HFF-Myc (cell line): ENCODE data around the gene HADH.
A peak's percentile ranks its signal among the peaks of the same experiment; 100 is the strongest.

Experiments used
- DNase-seq: peaks from one replicate; pipeline ENCODE4 v3.0.0-alpha.2; 2011; ENCODE audit warnings: low read depth; ENCODE audit errors: extremely low read depth
- H3K4me3 ChIP-seq: replicated peaks from 2 replicates; pipeline ENCODE4 v1.5.1; 2011; ENCODE audit warnings: low read depth, mild to moderate bottlenecking, control low read depth, low read length
- TF ChIP-seq, protein P1 (sequence below): IDR thresholded peaks from 2 replicates; pipeline ENCODE4 v1.5.1; 2012; ENCODE audit warnings: mild to moderate bottlenecking, low read depth, low read length, control low read depth; ENCODE audit errors: missing control alignments

The HADH gene

DNA sequence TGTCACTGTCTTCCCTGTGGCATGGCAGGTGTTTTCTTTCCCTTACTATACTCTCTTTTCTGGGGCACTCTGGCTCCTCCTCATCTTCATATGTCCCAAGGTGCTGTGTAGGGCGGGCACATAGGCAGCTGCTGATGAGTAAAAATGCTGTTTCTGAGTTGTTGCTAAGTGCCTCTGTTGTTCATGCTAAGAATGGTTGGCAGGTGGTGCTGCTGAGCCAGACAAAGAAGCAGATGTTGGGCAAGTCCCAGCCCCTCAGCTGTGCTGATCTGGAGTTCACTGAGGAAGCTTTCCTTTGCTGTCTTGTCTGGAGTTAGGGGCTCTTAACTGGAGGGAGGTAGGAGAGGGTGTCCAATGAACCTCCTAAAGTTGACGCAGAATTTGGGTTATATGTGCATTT, 40.6 kb downstream of the HADH start:
- peak; percentile 52 for DNase-seq
- H3K4me3 ChIP-seq = no peak overlapping the region
- TF ChIP-seq, protein P1, sequence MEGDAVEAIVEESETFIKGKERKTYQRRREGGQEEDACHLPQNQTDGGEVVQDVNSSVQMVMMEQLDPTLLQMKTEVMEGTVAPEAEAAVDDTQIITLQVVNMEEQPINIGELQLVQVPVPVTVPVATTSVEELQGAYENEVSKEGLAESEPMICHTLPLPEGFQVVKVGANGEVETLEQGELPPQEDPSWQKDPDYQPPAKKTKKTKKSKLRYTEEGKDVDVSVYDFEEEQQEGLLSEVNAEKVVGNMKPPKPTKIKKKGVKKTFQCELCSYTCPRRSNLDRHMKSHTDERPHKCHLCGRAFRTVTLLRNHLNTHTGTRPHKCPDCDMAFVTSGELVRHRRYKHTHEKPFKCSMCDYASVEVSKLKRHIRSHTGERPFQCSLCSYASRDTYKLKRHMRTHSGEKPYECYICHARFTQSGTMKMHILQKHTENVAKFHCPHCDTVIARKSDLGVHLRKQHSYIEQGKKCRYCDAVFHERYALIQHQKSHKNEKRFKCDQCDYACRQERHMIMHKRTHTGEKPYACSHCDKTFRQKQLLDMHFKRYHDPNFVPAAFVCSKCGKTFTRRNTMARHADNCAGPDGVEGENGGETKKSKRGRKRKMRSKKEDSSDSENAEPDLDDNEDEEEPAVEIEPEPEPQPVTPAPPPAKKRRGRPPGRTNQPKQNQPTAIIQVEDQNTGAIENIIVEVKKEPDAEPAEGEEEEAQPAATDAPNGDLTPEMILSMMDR = peak; percentile 65

DNA sequence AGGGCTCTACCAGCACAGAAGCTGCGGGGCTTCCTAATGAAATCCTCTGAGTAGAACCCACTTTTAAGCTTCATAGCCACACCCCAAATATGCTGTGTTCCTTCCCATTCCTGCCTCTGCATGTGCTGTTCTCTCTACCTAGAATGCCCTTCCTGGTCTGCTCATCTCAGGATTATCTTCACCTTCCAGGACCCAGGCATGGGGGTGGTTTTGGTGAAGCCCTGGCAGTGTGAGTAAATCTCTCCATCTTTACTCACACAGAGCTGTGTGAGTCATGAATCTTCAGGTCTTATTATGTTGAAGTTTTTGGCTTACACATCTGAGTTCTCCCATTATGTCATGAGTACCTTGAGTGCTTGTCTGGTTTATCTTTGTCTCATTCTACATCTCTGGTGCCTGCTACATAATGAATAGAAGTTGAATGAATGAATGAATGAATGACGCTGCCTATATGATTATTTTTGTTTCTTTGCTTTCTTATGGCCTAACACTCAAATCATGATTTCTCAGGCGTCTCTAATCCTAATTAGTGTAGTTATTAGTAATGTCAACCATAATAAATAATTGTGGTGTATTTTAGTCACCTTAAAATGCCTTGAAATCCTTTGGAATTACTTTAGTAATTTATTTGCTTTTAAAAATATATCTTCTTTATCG, 41.9 kb downstream of the HADH start:
- TF ChIP-seq, protein P1 = no peak
- H3K4me3 ChIP-seq = no peak overlapping the region
- no peak for DNase-seq

DNA sequence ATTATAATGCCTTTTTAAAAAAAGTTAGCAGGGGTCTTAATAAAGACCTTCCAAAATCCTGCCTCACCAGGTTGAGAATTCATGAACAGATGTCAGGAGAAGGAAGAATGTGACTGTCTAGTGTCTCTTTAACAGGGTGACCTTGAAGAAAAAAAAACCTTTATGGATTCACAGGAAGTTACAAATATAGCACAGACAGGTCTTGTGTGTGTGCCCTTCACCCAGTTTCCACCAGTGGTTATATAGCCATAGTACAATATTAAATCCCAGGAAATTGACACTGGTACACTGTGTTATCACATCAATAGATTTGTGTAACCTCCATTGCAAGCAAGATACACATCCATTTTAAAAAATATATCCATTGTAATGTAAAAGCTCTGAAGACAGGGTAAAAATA, 43.7 kb downstream of the HADH start:
- DNase-seq = no peak
- TF ChIP-seq, protein P1 = no peak
- H3K4me3 ChIP-seq = no peak overlapping the region

DNA sequence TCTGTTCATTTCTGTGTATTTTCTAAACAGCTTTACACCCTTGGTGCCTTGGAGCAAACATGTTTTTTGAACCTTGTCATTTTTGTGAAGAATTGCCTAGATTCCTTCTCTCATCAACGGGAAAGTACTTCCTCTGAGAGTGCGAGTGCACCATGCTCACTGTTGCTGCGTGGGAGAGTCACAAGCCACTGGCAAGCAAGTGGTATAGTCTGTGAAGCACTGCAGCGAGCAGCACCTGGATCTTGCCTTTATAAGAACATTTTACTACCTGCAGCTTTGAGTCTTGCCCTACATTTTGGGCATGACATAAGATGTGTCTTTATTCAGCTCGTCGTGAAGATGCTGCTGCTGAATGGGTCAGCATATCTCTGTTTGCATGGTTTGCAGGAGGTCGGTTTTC, 44.9 kb downstream of the HADH start:
- TF ChIP-seq, protein P1 = no peak
- no peak for DNase-seq
- H3K4me3 ChIP-seq = no peak overlapping the region

DNA sequence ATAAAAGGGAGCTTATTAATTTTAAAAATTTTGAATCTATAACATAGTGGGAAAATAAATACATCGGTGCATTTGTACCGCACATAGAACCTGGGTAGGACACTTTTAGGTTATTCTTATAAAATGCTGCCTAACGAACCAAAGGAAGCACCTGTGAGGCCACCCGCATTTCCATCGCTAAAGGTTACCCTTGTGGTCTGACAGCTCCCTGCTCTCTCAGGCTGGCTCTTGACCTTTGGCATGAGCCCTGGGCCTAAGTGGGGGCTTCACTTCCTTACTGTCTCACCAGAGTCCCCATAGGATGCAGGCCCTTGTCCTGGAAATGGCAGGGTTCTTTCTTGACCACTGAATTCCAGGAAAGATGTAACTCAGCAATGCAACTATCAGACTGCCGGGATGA, 46.0 kb downstream of the HADH start:
- H3K4me3 ChIP-seq = no peak overlapping the region
- DNase-seq = no peak
- TF ChIP-seq, protein P1 = no peak

DNA sequence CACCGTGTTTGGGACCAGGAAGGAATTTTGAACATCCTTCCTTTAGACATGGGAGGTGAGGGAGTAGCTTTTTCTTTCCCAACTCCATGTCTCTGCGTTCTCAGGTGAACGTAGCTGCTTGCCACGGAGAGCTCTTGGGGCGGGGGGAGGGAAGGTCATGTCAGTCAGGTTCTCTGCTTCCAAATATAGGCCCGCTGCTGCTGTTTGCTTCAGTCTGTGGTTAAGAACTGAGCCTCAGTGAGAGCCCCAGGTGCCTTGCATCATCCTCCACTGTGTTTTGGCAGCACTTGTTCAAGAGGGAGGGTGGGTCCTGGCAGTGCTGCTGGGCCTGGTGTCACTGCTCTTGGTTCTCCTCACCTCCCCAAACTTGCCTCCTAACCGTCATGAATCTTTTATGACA, 46.5 kb downstream of the HADH start:
- DNase-seq = no peak
- H3K4me3 ChIP-seq = no peak overlapping the region
- TF ChIP-seq, protein P1 = no peak

DNA sequence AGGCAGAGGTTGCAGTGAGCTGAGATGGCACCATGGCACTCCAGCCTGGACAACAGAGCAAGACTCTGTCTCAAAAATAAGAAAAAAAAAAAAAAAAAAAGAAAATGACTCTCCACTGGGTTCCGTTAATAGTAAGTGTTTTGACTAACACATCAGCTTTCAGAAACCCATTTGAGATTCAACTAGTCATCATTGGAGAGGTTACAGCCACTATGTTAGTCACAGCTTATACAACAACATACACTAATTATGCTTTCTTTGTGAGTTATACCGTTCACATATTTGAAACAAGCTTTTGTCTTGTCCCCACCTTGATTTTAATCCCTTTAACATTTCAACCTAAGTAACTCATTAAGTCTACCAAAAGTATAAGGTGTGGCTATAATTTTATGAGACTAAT, 48.2 kb downstream of the HADH start:
- DNase-seq = no peak
- H3K4me3 ChIP-seq = no peak overlapping the region
- TF ChIP-seq, protein P1 = no peak
